ENCODE data around the gene COL4A3. TPM values are rescaled to one million over a fixed set of nuclear protein-coding genes. Genes with fewer than 3 reads are reported as not detected.

The COL4A3 gene
- total RNA-seq, 2 experiments from 2014 or later: not detected

- Mint-ChIP-seq H3K4me3 (no peak overlapping the region), H3K9me3 (no peaks in the 10 kb centered on the region), H3K4me1 (ENCODE audit: low read depth) (no peaks in the 10 kb centered on the region), H3K27ac (no peak overlapping the region), H3K27me3 (ENCODE audit: low read depth) (peaks cover 5% of the 10 kb centered on the region), H3K36me3 (ENCODE audit: low read depth) (no peaks in the 10 kb centered on the region)
- intact Hi-C loops (cut with micrococcal nuclease): no loop called here
- CTCF ChIA-PET: interaction anchor here (0.8 to 1.0 kb wide), 2 partner anchors 10 to 11 kb away, joined by 3 read pairs; no protein-coding TSS in a partner anchor
- DNase-seq: no peak
These were observed 20.5 kb upstream of the COL4A3 start for GRCh38 chr2:227143895-227144294.

DNA sequence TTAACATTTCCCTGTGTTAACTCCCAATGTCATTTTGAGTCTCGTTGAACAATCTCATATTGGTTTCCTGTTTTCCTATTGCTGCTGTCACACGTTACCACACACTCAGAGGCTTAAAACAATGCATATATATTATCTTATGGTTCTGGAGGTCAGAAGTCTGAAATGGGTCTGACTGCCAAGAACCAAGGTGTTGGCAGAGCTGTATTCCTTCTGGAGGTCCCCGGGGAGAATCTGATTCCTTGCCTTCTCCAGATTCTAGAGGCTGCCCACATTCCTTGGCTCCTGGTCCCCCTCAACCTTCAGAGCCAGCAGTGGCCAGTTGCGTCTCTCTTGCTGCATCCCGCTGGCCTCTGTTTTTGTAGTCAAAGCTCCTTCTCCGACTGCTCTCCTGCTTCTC lies 18.0 kb upstream of the COL4A3 start:
- Mint-ChIP-seq H3K36me3 (ENCODE audit: low read depth) (no peaks in the 10 kb centered on the region), H3K9me3 (no peaks in the 10 kb centered on the region), H3K27ac (no peak overlapping the region), H3K4me3 (no peak overlapping the region), H3K27me3 (ENCODE audit: low read depth) (peaks cover 6% of the 10 kb centered on the region), H3K4me1 (ENCODE audit: low read depth) (no peaks in the 10 kb centered on the region)
- DNase-seq: no peak
- intact Hi-C loops (cut with micrococcal nuclease): no loop called here
- CTCF ChIA-PET: no interaction called here

GRCh38 chr2:227147023-227147422 lies 17.4 kb upstream of the COL4A3 start:
- H3K27ac Mint-ChIP-seq: no peak overlapping the region
- no peaks in the 10 kb centered on the region for H3K36me3 Mint-ChIP-seq (ENCODE audit: low read depth)
- H3K9me3 Mint-ChIP-seq: no peaks in the 10 kb centered on the region
- DNase-seq: no peak
- no peaks in the 10 kb centered on the region for H3K4me1 Mint-ChIP-seq (ENCODE audit: low read depth)
- H3K4me3 Mint-ChIP-seq: no peak overlapping the region
- intact Hi-C loops (cut with micrococcal nuclease): no loop called here
- H3K27me3 Mint-ChIP-seq (ENCODE audit: low read depth): peaks cover 10% of the 10 kb centered on the region
- CTCF ChIA-PET: interaction anchor here (0.5 kb wide), 1 partner anchor 699 kb away, joined by 3 read pairs; no protein-coding TSS in a partner anchor

DNA sequence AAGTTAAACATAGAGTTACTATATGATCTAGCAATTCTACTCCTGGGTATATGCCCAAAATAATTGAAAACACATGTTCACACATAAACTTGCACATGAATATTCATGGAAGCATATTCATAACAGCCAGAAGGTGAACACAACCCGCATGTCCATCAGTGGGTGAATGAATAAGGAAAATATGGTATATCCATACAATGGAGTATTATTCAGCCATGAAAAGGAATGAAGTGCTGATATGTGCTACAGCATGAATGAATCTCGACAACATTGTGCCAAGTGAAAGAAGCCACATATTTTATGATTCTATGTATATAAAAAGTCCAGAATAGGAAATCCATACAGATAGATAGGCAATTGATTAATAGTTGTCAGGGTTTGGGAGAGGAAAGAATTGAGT lies 16.3 kb upstream of the COL4A3 start:
- intact Hi-C loops (cut with micrococcal nuclease): no loop called here
- Mint-ChIP-seq H3K4me1 (ENCODE audit: low read depth) (no peaks in the 10 kb centered on the region), H3K36me3 (ENCODE audit: low read depth) (no peaks in the 10 kb centered on the region), H3K4me3 (no peak overlapping the region), H3K27ac (no peak overlapping the region), H3K27me3 (ENCODE audit: low read depth) (peaks cover 15% of the 10 kb centered on the region), H3K9me3 (no peaks in the 10 kb centered on the region)
- CTCF ChIA-PET: no interaction called here
- DNase-seq: no peak

DNA sequence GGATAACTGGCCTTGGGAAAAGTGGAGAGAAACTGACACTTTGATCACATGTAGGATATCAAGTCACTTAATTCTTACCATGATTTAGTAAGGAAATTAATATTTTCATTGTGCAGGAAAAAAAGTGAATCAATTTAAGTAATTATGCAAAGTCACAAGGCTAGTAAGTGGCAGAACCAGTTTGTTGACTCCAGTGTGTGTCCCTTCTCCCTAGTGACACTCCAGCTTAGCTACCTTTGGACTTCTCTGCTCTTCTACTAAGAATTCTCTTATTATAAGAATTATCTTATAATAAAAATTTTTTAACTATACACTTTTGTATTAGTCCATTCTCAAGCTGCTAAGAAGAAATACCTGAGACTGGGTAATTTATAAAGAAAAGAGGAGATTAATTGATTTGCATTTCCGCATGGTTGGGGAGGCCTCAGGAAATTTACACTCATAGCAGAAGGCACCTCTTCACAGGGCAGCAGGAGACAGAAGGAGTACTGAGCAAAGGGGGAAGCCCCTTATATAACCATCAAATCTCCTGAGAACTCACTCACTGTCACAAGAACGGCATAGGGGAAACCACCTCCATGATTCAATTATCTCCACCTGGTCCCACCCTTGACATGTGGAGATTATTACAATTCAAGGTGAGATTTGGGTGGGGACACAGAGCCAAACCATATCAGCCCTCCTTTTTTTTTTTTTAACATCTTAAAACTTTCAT lies 14.0 kb upstream of the COL4A3 start:
- no peak for DNase-seq
- Mint-ChIP-seq H3K4me3 (no peak overlapping the region), H3K27ac (no peak overlapping the region), H3K4me1 (ENCODE audit: low read depth) (no peaks in the 10 kb centered on the region), H3K36me3 (ENCODE audit: low read depth) (no peaks in the 10 kb centered on the region), H3K9me3 (no peaks in the 10 kb centered on the region), H3K27me3 (ENCODE audit: low read depth) (peaks cover 30% of the 10 kb centered on the region)
- CTCF ChIA-PET: interaction anchor here (0.7 kb wide), 2 partner anchors 13 to 28 kb away, joined by 3 read pairs; no protein-coding TSS in a partner anchor
- intact Hi-C loops (cut with micrococcal nuclease): no loop called here

- CTCF ChIA-PET: no interaction called here
- Mint-ChIP-seq H3K27ac (no peak overlapping the region), H3K36me3 (ENCODE audit: low read depth) (no peaks in the 10 kb centered on the region), H3K9me3 (no peaks in the 10 kb centered on the region), H3K27me3 (ENCODE audit: low read depth) (peaks cover 33% of the 10 kb centered on the region), H3K4me3 (no peak overlapping the region), H3K4me1 (ENCODE audit: low read depth) (no peaks in the 10 kb centered on the region)
- intact Hi-C loops (cut with micrococcal nuclease): no loop called here
- DNase-seq: no peak
These were observed 12.2 kb upstream of the COL4A3 start for GRCh38 chr2:227152093-227152766.

- Mint-ChIP-seq H3K27ac (no peak overlapping the region), H3K4me3 (no peak overlapping the region), H3K27me3 (ENCODE audit: low read depth) (peaks cover 33% of the 10 kb centered on the region), H3K9me3 (no peaks in the 10 kb centered on the region), H3K4me1 (ENCODE audit: low read depth) (no peaks in the 10 kb centered on the region), H3K36me3 (ENCODE audit: low read depth) (no peaks in the 10 kb centered on the region)
- intact Hi-C loops (cut with micrococcal nuclease): no loop called here
- DNase-seq: no peak
- CTCF ChIA-PET: no interaction called here
These were observed 11.1 kb upstream of the COL4A3 start for GRCh38 chr2:227153307-227153706.

DNA sequence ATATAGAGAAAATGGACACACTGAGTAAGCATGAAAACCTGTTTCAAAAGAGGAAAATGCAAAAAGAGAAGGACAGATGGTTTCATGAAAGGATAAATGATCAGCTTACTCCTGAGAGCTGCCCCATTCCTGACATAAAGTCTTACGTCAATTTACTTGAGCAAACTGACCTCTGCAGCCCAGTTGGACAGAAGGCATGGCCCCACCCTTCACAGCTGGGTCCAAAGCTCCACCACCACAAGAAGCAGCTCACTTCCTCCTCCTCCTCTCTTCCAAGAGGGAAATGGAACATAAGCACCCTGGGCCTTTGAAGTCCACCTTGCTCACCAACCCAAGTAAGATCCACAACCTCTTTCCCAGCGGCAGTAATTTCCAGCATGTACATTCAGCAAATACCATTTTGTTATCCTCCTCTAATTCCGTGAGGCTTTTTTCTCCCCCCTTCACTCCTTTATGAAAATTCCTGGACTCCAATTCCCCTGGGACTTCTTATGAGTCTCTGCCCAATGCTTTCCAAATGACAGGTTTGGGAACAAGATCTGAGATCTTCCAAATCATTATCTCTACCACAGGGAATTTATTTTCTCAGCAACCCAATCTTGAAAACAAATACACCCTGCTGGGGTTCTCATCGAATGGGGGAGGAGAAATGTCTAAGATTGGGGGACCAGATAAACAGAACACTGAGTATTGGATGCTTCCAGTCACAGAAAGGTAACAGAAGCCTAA lies 10.5 kb upstream of the COL4A3 start:
- CTCF ChIA-PET: no interaction called here
- intact Hi-C loops (cut with micrococcal nuclease): no loop called here
- Mint-ChIP-seq H3K9me3 (no peaks in the 10 kb centered on the region), H3K27ac (no peak overlapping the region), H3K4me1 (ENCODE audit: low read depth) (no peaks in the 10 kb centered on the region), H3K36me3 (ENCODE audit: low read depth) (no peaks in the 10 kb centered on the region), H3K27me3 (ENCODE audit: low read depth) (peaks cover 33% of the 10 kb centered on the region), H3K4me3 (no peak overlapping the region)
- no peak for DNase-seq

DNA sequence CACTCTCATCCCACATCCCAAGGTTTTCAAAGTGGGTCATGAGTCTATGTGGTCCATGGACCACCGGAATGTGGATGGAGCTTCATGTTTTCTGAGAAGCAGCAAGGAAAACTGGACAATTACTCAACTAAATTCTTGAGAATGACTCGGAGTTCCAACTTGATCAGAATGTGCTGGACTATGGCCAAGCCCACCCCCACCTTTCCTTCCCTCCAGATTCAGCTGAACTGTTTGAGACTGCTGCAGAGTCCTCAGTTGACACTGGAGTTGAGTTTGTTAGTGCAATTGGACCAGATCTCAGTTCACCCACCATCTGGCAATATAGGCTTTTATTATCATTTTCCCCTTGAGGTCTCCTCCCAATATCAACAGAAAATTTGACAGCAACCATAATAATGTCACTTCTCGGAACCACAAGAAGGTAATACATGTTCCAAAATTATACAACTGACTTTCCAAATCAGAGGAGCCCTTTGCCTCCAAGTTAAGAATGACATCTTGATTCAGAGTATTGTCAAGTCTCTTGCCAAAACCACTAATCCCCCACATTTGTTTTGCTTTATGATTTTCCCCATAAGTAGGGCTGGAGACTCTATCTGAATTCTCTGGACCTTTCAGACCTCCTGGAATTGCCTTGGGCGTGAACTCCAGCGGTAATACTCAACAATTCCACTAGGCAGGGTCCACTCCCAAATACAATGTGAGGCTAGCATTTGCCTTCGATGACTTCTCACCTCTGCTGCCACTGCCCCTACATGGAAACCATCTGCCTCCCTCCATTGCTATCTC lies 9.2 kb upstream of the COL4A3 start:
- intact Hi-C loops (cut with micrococcal nuclease): no loop called here
- Mint-ChIP-seq H3K27me3 (ENCODE audit: low read depth) (peaks cover 43% of the 10 kb centered on the region), H3K9me3 (peaks cover 5% of the 10 kb centered on the region), H3K36me3 (ENCODE audit: low read depth) (no peaks in the 10 kb centered on the region), H3K27ac (no peak overlapping the region), H3K4me3 (no peak overlapping the region), H3K4me1 (ENCODE audit: low read depth) (no peaks in the 10 kb centered on the region)
- CTCF ChIA-PET: no interaction called here
- DNase-seq: no peak

DNA sequence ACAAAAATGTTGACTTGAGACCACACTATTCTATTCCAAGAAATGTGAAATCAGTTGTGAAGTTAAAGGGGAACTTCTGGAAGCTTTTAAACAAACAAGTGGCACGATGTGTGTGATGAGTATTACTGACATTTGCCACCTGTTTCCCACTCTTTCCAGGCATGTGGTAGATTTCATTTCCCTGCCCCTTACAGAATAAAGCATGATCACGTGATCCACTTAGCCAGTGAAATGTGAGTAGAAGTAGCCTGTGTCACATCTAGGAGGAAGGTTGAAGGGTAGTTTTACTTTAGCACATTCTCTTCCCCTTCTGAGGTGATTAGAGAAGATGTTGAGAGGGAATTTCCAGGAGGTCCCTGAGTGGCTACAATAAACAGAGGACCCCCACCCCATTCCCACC lies 4.3 kb upstream of the COL4A3 start:
- H3K36me3 Mint-ChIP-seq (ENCODE audit: low read depth): no peaks in the 10 kb centered on the region
- H3K27ac Mint-ChIP-seq: no peak overlapping the region
- H3K4me1 Mint-ChIP-seq (ENCODE audit: low read depth): peaks cover 4% of the 10 kb centered on the region
- H3K27me3 Mint-ChIP-seq (ENCODE audit: low read depth): peaks cover 58% of the 10 kb centered on the region
- CTCF ChIA-PET: no interaction called here
- no peak for DNase-seq
- intact Hi-C loops (cut with micrococcal nuclease): no loop called here
- H3K4me3 Mint-ChIP-seq: no peak overlapping the region
- peaks cover 5% of the 10 kb centered on the region for H3K9me3 Mint-ChIP-seq

DNA sequence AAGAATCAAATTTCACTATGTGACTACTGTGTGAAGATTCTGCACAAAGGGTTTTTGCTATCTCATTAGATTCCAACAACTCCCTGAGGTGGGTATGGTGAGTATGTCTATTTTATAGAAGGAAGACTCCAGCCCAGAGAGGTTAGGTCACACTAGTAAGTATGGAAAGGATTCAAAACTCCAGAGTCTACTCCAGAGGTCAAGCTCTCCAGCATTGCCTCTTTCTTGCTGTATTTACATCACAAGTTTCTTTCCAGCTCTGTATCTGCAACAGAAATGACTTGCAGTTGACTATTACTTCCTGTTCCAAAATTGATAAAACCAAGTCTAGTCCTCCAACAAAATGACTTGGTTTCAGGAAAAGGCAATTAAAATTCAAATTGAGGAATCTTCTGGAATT lies 2.5 kb upstream of the COL4A3 start:
- intact Hi-C loops (cut with micrococcal nuclease): no loop called here
- H3K27me3 Mint-ChIP-seq (ENCODE audit: low read depth): peaks cover 67% of the 10 kb centered on the region
- peaks cover 5% of the 10 kb centered on the region for H3K9me3 Mint-ChIP-seq
- CTCF ChIA-PET: interaction anchor here (0.7 kb wide), 1 partner anchor 605 kb away, joined by 3 read pairs; no protein-coding TSS in a partner anchor
- H3K36me3 Mint-ChIP-seq (ENCODE audit: low read depth): no peaks in the 10 kb centered on the region
- DNase-seq: no peak
- peaks cover 4% of the 10 kb centered on the region for H3K4me1 Mint-ChIP-seq (ENCODE audit: low read depth)
- no peak overlapping the region for H3K27ac Mint-ChIP-seq
- no peak overlapping the region for H3K4me3 Mint-ChIP-seq

GRCh38 chr2:227163485-227163997 lies 883 bp upstream of the COL4A3 start:
- no peak for DNase-seq
- intact Hi-C loops (cut with micrococcal nuclease): no loop called here
- Mint-ChIP-seq H3K27me3 (ENCODE audit: low read depth) (peaks cover 64% of the 10 kb centered on the region), H3K4me3 (peak overlapping the region; percentile 41), H3K36me3 (ENCODE audit: low read depth) (no peaks in the 10 kb centered on the region), H3K4me1 (ENCODE audit: low read depth) (peaks cover 4% of the 10 kb centered on the region), H3K27ac (no peak overlapping the region), H3K9me3 (peaks cover 5% of the 10 kb centered on the region)
- CTCF ChIA-PET: no interaction called here

Measured in activated naive CD4-positive, alpha-beta T cell treated with anti-CD3 and anti-CD28 coated beads for 36 hours (primary cell).